Spleen (tissue), 11 donors: ENCODE data around the gene PACS2. TPM values are rescaled to one million over a fixed set of nuclear protein-coding genes. Genes with fewer than 3 reads are reported as not detected.
"Not testable (repeated sequence)": the region's sequence is repeated elsewhere in the genome, so short reads cannot be mapped to it uniquely, and the experiment has no call there.

Experiments used
- DNase-seq: peaks from one replicate; pipeline ENCODE4 v3.0.0-alpha.2; 2020
- H3K27ac ChIP-seq, 8 donors: fragments of 200-600 bp; sonication (generic) in 7 of 8; 1 replicate in 4 of 8; 2 replicates in 4 of 8; pipeline versions ENCODE4 v1.5.0 to v1.8.0; 2016 to 2021; ENCODE audit warnings: inconsistent platforms in 4 of 8, mild to moderate bottlenecking in 4 of 8, moderate library complexity in 1 of 8
- H3K27me3 ChIP-seq, 7 donors: fragments of 200-600 bp; sonication (generic) in 6 of 7; replicated peaks in 1 of 7; 1 replicate in 4 of 7; 2 replicates in 3 of 7; pipeline versions ENCODE4 v1.5.0 to v1.8.0; 2016 to 2021; ENCODE audit warnings: inconsistent platforms in 3 of 7, mild to moderate bottlenecking in 1 of 7
- H3K36me3 ChIP-seq, 6 donors: fragments of 200-600 bp; sonication (generic) in 5 of 6; 1 replicate in 4 of 6; 2 replicates in 2 of 6; pipeline versions ENCODE4 v1.5.0 to v1.8.0; 2016 to 2021; ENCODE audit warnings: inconsistent platforms in 2 of 6
- H3K4me1 ChIP-seq, 6 donors: fragments of 200-600 bp; sonication (generic) in 5 of 6; 1 replicate in 3 of 6; 2 replicates in 3 of 6; pipeline versions ENCODE4 v1.5.0 to v1.8.0; 2016 to 2021; ENCODE audit warnings: inconsistent platforms in 3 of 6
- H3K4me3 ChIP-seq, 8 donors: fragments of 200-600 bp; sonication (generic) in 7 of 8; 1 replicate in 4 of 8; 2 replicates in 4 of 8; pipeline versions ENCODE4 v1.5.0 to v1.8.0; 2016 to 2021; ENCODE audit warnings: inconsistent platforms in 4 of 8, mild to moderate bottlenecking in 4 of 8, moderate library complexity in 2 of 8
- H3K9me3 ChIP-seq, 8 donors: fragments of 200-600 bp; sonication (generic) in 7 of 8; 1 replicate in 4 of 8; 2 replicates in 4 of 8; pipeline versions ENCODE4 v1.5.0 to v1.8.0; 2016 to 2021; ENCODE audit warnings: inconsistent platforms in 4 of 8
- CTCF ChIP-seq, 11 experiments: fragments of 200-600 bp in 7 of 11; fragments of 450-650 bp in 4 of 11; sonication (generic) in 4 of 11; IDR thresholded peaks in 8 of 11; conservative IDR thresholded peaks in 3 of 11; 1 replicate in 7 of 11; 2 replicates in 4 of 11; pipeline versions ENCODE4 v1.4.0 to v1.8.0; 2016 to 2021; ENCODE audit warnings: antibody characterized with exemption in 11 of 11, inconsistent platforms in 4 of 11, mild to moderate bottlenecking in 1 of 11
- POLR2A ChIP-seq, 3 donors: fragments of 450-650 bp; IDR thresholded peaks; one replicate each; pipeline ENCODE4 v1.5.1; 2017; ENCODE audit warnings: antibody characterized with exemption in 3 of 3, mild to moderate bottlenecking in 1 of 3
- POLR2AphosphoS5 ChIP-seq, 3 donors: sonication (generic); formaldehyde crosslinking; IDR thresholded peaks; one replicate each; pipeline ENCODE4 v1.5.1; 2017; ENCODE audit warnings: antibody characterized with exemption in 3 of 3
- WGBS, 5 donors: extraction: QIAGEN DNeasy Blood & Tissue Kit in 3 of 5; methylation state at CpG; one replicate each; pipeline versions ENCODE4 v1.1.5 to v1.1.7; 2013 to 2018; 5-methylcytosine and 5-hydroxymethylcytosine counted together
- intact Hi-C: fragments of 100-400 bp; cut with DNase I; formaldehyde crosslinking; loops from one replicate; pipeline ENCODE4 v1.15.0; 2023; ENCODE audit warnings: low total_unique reads
- polyA plus RNA-seq, 3 donors: library from polyadenylated mRNA; stranded (reverse); fragments of 200-250 nt; gene quantifications; one replicate each; pipeline ENCODE4 v1.2.1, GENCODE V29; 2013
- total RNA-seq, 7 donors: library from RNA; depleted of rRNA in 3 of 7; stranded (reverse); fragments of >200 nt in 3 of 7; fragmentation: NEBNext Ultra II Directional in 4 of 7; extraction: Animal tissue kit (Norgen Biotek cat#: 25700) in 4 of 7; gene quantifications; one replicate each; pipeline versions ENCODE4 v1.1.0 to v1.2.1, GENCODE V29; 2016 to 2021
- donor health status: healthy with polysubstance abuse.
- donor health status: DM: no; HTN: no; CAD: no; lungs with moderate emphysema.
- donor health status: DM: no; HTN: no; CAD: no.
- donor health status: Bipolar disorder and iron deficiency.
- donor health status: healthy.
- donor health status: DM: no; HTN: no; CAD: no.
- donor health status: DM: yes; HTN: yes; CAD: no.

The PACS2 gene
- total and polyA plus RNA-seq, 10 donors = 32.2 to 148 (median 98.7) TPM

- Histone ChIP-seq H3K27ac (no peak overlapping the region), H3K27me3 (no peaks in the 10 kb centered on the region), H3K36me3 (peaks cover 0 to 22% (median 4%) of the 10 kb centered on the region in 6 donors), H3K4me1 (peaks cover 0 to 4% (median 0%) of the 10 kb centered on the region in 6 donors), H3K4me3 (no peak overlapping the region), H3K9me3 (no peaks in the 10 kb centered on the region)
- 90 to 100% (median 95%) methylated on average over 4 to 6 of the region's 6 CpGs for WGBS, 5 donors
- no peak for TF ChIP-seq POLR2AphosphoS5 (IDR thresholded peaks at IDR 0.05)
- TF ChIP-seq CTCF (IDR thresholded peaks at IDR 0.05 in 8 of 11, conservative IDR thresholded peaks at IDR 0.05 in 3 of 11) = no peak
- no peak for TF ChIP-seq POLR2A (IDR thresholded peaks at IDR 0.05)
- intact Hi-C loops = no loop called here
- DNase-seq = no peak
Measured at GRCh38 chr14:105274637-105275036, 39.9 kb upstream of the PACS2 start.

GRCh38 chr14:105275267-105275946 lies 39.1 kb upstream of the PACS2 start:
- no peaks in the 10 kb centered on the region for H3K9me3 ChIP-seq
- intact Hi-C loops = no loop called here
- whole genome bisulfite sequencing, 5 donors = 86 to 93% (median 89%) methylated on average over 15 to 16 of the region's 16 CpGs
- DNase-seq = no peak
- TF ChIP-seq CTCF (IDR thresholded peaks at IDR 0.05 in 8 of 11, conservative IDR thresholded peaks at IDR 0.05 in 3 of 11) = no peak
- TF ChIP-seq POLR2A (IDR thresholded peaks at IDR 0.05) = no peak
- no peak for TF ChIP-seq POLR2AphosphoS5 (IDR thresholded peaks at IDR 0.05)
- H3K36me3 ChIP-seq = peaks cover 0 to 26% (median 4%) of the 10 kb centered on the region in 6 donors
- H3K4me3 ChIP-seq = no peak overlapping the region
- no peaks in the 10 kb centered on the region for H3K27me3 ChIP-seq
- no peak overlapping the region for H3K27ac ChIP-seq
- peaks cover 0 to 12% (median 0%) of the 10 kb centered on the region in 6 donors for H3K4me1 ChIP-seq

GRCh38 chr14:105277448-105277847 lies 37.1 kb upstream of the PACS2 start:
- intact Hi-C loops, H3K27ac ChIP-seq, H3K27me3 ChIP-seq, H3K4me3 ChIP-seq, H3K9me3 ChIP-seq, DNase-seq: not testable (repeated sequence)
- Histone ChIP-seq H3K4me1 (peaks cover 0 to 22% (median 4%) of the 10 kb centered on the region in 6 donors), H3K36me3 (peaks cover 0 to 18% (median under 1%) of the 10 kb centered on the region in 6 donors)
- WGBS, 5 donors = 50 to 97% (median 86%) methylated on average over 2 to 4 of the region's 4 CpGs

- H3K27me3 ChIP-seq = no peaks in the 10 kb centered on the region
Measured at GRCh38 chr14:105279642-105280361, 34.7 kb upstream of the PACS2 start.

More at GRCh38 chr14:105279642-105280361, 34.7 kb upstream of the PACS2 start:
- no peak for DNase-seq
- H3K4me3 ChIP-seq = no peak overlapping the region
- peaks cover 0 to 22% (median 0%) of the 10 kb centered on the region in 6 donors for H3K36me3 ChIP-seq
- H3K27ac ChIP-seq = no peak overlapping the region
- TF ChIP-seq POLR2AphosphoS5 (IDR thresholded peaks at IDR 0.05) (no peak), POLR2A (IDR thresholded peaks at IDR 0.05) (no peak), CTCF (IDR thresholded peaks at IDR 0.05 in 8 of 11, conservative IDR thresholded peaks at IDR 0.05 in 3 of 11) (no peak)
- no peaks in the 10 kb centered on the region for H3K9me3 ChIP-seq
- peaks cover 9 to 41% (median 18%) of the 10 kb centered on the region in 6 donors for H3K4me1 ChIP-seq
- 87 to 92% (median 90%) methylated on average over 18 of the region's 18 CpGs for WGBS, 5 donors
- intact Hi-C loops = no loop called here
